ENCODE data around the gene TMEM158.

TMEM158 gene

DNA sequence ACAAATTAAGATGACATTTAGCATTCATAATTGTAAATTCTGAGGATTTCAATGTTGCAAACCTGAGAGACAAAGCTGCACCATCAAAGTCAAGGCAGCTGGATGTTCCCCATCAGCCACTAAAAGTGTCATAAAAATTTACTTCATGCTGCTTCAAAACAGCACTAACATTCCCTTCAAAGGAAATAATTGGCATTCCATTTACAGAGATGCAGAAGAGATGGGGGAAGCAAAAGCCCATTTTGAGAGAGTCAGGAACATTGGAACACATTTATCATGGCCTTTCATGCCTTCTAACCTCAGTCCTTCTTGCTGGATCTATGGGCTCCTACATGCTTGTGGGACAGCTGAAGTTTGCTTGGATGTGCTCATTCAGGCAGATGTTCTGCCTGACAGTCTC, 6.4 kb upstream of the TMEM158 start:
- DNase-seq (ENCODE audit: low read depth) = no peak

DNA sequence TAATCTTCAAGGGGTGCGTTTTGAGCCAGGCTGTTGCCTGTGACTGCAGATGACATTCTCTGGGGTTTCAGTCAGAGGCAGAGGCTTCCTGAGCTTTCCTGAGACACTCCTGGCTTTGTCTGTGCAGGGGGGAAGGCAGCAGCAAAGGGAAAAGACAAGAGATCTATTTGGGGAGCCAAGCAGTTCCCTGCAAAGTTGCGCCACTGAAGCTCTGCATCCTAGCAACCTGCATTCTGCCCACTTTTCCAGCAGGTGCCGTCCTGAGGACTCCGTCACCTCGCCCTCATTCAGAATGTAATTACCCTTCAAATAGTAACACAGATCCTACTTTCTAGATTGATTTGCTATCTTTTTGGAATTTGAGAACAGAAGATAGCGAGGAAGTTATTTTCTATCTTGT, 1.9 kb upstream of the TMEM158 start:
- no peak for DNase-seq (ENCODE audit: low read depth)

DNA sequence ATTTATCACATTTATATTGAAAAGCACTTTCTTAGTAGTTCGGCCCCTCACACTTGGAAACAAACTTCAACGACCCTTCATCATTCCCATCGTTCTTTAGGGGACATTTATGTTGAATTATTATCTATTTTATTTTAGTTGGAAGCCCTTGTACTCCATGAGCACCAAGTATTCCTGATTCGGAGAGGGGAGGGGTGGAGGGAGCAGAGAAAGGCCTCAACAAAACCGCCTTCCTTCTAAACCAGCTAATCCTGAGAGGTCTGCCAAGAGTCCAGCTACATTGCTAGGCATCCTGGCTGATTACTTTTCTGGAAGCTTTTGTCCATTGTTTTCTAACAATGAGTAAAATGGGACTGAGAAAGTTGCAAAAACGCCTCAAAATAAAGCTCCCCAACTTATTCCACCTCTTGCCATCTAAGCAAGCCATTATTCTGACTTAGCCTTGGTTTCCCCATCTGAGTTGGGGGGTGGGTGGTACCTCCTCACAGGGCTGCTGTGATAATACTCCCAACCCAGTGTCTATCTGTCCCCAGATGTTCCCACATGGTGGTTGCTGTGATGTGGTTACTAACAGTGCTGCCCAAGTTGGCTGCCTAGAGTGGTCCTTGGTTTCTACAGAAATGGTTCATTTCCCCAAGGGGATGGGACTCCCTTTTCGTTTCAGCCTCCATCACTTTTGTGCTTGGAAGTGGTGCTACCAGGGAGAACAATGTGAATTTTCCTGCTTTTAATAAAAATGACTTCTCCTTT, 1.2 kb upstream of the TMEM158 start:
- DNase-seq (ENCODE audit: low read depth) = no peak

GRCh38 chr3:45225465-45226205, 452 bp downstream of the TMEM158 start:
- no peak for DNase-seq (ENCODE audit: low read depth)

DNA sequence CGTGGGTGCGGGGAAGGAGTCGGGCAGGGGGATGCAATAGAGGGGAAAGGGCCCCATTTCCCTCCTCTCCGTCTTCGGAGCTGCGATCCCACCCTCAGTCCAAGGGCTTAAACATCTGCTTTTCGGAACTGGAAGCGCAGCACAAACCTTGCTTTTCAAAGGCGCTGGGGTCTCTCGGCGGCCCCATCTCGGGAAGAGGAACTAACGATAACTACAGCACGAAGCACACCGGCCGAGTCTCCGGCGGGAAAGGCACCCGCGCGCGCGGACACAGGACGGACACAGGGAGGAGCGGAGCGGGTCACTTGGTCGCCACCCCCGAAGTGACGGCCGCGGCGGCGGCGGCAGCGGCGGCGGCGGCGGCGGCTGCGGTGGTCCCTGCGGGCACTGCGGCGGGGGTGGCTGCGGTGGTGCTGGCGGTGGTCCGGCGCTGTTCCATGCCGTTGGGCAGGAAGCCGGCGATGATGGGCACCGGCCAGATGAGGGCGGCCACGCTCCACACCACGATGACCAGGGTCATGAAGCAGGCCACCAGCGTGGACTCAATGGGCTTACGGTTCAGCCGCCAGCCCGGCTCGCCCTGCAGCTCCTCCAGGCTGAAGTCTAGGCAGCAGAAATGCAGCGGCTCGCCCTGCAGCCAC, 1.1 kb downstream of the TMEM158 start:
- DNase-seq (ENCODE audit: low read depth) = peak; percentile 53

GRCh38 chr3:45223889-45224727, 2.0 kb downstream of the TMEM158 start:
- DNase-seq (ENCODE audit: low read depth) = no peak

- DNase-seq (ENCODE audit: low read depth) = no peak
Observed at GRCh38 chr3:45219694-45220093, 6.4 kb downstream of the TMEM158 start.

- DNase-seq (ENCODE audit: low read depth) = peak; percentile 50
Observed at GRCh38 chr3:45218578-45219390, 7.3 kb downstream of the TMEM158 start.

DNA sequence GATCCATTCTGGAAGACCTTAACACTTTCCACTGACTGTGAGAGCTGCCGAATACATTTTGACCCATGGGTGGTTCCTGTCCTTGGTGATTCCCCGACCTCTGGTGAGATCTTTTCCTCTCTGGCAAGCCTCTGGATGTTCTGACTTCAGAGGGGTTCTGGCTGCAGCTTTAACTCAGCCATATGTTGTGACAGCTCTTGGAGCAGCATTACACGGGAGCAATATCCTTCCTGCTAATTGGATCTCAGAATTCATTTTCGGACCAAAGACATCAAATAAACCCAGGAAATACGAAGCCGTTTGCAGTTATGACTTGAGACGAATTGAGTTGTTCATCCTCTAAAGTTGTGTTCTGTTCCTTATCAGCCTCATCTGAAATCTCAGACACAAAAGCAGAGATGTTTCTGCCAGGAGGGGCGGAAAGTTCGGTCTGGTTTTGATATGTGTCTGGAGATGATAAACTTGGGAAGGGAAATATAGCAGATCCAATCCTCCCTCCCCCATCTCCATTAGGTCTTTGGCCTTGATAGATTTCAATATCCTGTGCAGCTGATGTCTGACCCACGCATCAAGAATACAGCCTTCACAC, 10.0 kb downstream of the TMEM158 start:
- no peak for DNase-seq (ENCODE audit: low read depth)

GRCh38 chr3:45215466-45215865, 10.6 kb downstream of the TMEM158 start:
- DNase-seq (ENCODE audit: low read depth) = no peak

DNA sequence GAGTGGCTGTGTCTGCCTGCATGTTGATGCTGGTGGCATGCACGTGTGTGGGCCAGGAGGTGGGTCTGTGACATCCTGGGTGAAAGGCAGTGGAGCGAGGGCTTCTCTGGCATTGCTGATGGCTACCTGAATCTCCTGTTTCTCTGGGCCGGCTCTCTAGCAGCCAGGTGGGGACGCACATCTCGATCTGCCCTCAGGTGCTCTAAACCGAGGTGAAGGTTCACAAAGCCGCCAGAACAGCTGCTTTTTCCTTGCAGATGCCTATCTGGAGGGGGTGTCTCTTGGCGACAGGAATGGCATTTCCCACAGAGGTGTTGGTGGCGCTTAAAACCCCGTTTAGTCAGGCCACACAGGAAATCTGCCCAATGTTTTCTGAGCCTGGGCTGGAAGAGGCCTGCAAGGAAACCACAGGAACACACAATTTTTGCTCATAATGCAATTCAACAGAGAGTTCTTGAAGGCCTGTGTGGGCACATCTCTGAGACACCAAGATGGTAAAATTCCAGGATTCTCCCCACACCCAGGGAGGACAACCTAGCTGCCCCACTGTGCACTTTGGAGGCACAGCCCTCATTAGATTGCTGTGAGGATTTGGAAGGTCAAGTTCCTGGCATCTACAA, 11.9 kb downstream of the TMEM158 start:
- no peak for DNase-seq (ENCODE audit: low read depth)

DNA sequence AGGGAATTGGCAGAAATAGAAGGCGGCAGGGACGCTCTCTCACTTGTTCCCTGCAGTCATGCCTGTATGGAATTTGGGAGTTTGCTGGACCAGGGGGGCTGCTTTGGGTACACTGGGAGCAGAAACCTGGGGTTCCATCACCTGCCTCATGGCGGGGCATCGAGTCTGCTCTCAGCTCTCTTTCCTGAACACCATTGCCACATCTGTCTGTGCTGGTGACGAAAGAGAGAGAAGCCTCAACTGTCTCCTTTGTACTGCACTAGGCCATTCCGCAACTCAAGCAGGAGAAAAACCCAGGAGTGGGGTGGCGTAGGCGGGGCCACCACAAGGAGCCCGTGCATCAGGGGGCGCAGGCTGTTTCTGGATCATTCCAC, 14.0 kb downstream of the TMEM158 start:
- DNase-seq (ENCODE audit: low read depth) = no peak

- DNase-seq (ENCODE audit: low read depth) = peak; percentile 25
Observed at GRCh38 chr3:45211466-45212094, 14.5 kb downstream of the TMEM158 start.

- peak; percentile 65 for DNase-seq (ENCODE audit: low read depth)
Observed at GRCh38 chr3:45210308-45211041, 15.6 kb downstream of the TMEM158 start.

- no peak for DNase-seq (ENCODE audit: low read depth)
Observed at GRCh38 chr3:45209526-45209925, 16.6 kb downstream of the TMEM158 start.

DNA sequence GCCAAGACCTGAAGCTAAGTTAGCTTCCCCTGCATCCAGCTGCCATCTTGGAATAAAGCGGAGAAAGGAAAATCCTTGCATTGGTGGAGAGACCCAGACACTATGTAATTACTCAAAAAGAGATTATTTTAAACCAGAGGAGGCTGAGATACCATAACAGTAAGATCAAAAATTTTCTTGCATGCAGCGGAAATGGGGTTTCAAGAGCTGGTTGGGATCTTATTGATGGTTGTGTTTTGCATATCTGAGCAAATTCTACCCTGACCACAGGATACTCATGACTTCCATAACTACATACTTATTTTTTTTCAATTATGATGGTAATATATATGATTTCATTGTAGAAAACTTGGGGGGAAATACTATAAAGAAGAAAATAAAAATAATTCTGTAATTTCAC, 17.5 kb downstream of the TMEM158 start:
- DNase-seq (ENCODE audit: low read depth) = no peak

GRCh38 chr3:45207446-45207845, 18.6 kb downstream of the TMEM158 start:
- DNase-seq (ENCODE audit: low read depth) = no peak

DNA sequence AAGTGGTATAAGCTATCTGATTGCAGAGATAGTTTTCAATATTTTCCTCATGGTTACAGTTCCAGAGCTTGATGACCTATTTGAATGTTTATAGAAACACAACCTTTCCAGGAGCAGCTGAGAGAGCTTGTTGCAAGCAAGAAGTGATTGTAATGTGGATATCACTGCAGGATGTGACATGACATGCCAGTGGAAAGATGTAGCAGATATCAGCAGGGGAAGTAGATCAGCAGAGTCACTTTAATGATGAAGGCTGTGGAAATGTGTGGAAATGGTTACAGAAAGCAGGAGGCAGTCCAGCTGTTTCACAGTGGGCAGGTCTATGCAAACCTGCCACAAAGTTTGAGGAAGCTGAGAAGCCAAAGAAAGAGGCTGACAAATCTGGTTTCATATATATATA, 21.0 kb downstream of the TMEM158 start:
- no peak for DNase-seq (ENCODE audit: low read depth)

- DNase-seq (ENCODE audit: low read depth) = peak; percentile 58
Observed at GRCh38 chr3:45204136-45204535, 22.0 kb downstream of the TMEM158 start.
